Stimulated activated CD4-positive, alpha-beta T cell treated with anti-CD3 and anti-CD28 coated beads, Interleukin-4, amount 100 ng/mL, for 48 hours (primary cell): ENCODE data around the gene MAGI2.

Experiments
- DNase-seq, 2 donors: peaks; one replicate each; pipeline ENCODE4 v3.0.0-alpha.2; 2020; ENCODE audit warnings: low read depth in 2 of 2

The MAGI2 gene

GRCh38 chr7:79257959-79258358 lies 195.5 kb downstream of the MAGI2 start:
- DNase-seq, result no peak

DNA sequence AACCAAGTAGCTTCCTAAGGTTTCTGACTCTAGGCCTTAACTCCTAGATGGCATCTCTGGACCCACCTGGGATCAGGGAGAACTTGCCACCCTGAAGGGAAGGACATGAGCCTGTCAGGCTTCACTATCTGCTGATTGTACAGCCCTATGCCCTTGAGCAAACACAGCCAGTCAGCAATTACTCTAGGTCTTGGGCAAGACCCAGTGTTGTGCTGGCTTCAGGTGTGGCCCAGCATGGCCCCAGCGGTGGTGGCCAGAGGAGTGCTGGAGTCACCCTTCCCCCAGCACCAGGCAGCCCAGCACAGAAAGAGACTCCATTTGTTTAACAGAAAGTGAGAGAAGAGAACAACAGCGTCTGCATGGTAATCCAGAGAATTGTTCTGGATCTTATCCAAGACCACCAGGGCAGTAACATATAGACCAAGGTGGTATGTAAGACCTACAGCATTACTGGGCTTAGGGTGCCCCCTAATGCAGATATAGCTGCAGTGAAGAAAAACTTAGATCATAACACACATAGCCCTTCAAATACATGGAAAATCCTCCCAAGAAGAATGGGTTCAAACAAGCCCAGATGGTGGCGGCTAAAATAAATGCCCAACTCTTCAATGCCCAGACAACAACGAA lies 207.7 kb downstream of the MAGI2 start:
- no peak for DNase-seq

DNA sequence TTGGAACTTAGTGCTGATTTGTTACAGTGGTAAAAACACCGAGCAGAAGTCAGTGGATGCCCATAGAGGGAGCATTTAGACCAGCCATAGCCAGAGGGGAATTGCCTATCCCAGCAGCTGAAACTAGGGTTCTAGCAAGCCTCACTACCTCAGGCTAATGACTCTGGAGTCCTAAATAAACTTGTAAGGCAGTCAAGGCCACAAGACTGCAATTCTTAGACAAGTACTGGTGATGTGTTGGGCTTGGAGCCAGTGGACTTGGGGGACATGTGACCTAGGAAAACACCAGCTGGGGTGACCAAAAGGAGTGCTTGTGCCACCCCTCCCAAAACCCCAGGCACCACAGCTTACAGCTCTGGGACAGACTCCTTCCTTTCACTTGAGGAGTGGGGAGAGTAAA lies 209.0 kb downstream of the MAGI2 start:
- DNase-seq, result no peak

DNA sequence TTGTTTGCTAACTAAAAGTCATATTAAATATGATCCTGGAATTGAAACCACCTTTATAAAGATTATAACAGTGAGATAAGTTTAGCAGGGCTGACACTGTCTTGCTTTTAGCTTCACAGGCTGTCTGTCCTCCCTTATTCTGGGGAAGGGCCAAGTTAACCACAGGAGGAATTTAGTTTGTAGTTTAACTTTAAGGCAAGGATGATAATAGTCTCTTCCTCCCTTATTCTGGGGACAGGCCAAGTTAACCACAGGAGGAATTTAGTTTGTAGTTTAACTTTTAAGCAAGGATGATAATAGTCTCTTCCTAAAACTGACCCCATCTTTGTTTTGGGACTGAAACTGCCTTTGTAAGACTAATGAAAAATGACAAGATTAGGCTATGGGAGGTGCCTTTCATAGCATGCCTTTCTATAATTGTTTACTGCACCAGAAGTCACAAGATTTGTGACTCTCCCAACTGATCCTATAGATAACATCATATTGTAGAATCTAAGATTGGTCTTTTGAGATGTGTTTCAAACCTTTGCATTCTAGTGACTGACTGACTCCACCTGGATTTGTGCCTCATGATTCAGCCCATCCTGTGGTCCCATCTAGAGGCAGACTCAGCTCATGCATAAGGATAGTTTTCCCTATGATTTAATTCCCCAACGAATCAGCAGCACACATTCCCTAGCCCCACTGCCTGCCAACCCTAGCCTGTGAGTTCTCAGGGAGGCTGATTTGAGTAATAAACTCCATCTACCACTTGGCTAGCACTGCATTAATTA lies 212.0 kb downstream of the MAGI2 start:
- no peak for DNase-seq

DNA sequence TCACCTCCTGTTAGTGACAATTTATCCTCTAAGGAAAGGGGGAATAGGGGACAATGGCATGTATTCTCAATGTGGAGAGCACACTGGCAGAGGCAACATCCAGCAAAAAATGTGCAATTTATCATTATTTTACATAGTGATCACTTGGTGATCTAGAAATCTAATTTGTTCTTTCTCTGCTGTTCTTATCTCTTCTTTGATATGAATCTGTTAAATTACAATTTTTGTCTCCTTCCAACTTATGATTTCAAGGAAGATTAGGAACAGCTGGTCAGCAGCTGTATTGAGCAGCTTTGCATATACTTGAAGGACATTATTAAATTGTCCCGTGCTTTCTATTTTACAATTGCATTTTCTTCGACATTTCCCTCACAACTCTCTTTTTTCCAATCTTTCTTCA lies 213.1 kb downstream of the MAGI2 start:
- DNase-seq, result no peak

DNA sequence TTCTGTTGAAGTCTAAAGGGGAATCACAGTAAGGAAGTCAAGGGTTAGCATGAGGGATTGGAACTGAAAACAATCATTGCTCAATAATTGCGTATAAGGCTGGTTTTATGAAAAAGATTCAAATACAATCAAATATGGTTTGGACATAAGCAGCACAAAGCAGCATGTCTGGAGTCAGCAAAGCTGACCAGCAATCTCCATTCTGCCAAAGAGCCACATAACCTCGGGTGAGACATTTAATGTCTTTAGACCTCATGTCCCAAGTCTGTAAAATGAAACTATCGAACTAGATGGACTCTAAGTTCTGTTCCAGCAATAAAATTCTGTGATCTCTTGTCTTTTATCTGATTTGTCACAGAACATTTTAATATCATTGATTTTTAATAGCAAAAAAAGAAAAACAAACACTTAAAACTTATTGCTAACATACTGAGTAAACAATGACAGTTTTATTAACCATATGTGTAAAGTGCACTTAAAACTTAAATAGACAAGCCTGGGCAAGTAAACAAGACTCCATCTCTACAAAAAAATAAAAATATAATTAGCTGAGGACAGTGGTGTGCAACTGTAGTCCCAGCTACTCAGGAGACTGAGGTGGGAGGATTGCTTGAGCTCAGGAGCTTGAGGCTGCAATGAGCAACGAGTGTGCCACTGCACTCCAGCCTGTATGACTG lies 217.0 kb downstream of the MAGI2 start:
- no peak for DNase-seq

GRCh38 chr7:79227044-79227443 lies 226.4 kb downstream of the MAGI2 start:
- DNase-seq, result no peak

DNA sequence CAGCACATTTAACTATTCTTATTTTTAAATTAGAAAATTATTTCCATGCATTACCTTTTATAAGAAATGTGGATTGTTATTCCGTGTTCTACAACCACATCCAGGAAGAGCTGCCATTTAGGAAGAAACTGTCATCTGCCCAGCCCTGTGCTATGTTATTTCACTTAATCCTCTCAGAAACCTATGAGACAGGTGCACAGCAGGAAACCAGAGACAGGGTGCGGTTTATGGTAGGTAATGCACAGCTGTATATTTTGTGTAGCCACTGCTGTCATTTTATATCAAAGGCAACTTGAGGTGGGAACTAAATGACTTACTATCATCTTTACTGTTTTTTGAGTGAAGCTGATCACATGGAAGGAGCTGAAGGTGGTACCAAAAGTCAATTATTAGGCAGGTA lies 232.3 kb downstream of the MAGI2 start:
- DNase-seq, result no peak

GRCh38 chr7:79217976-79218626 lies 235.4 kb downstream of the MAGI2 start:
- DNase-seq, result no peak

GRCh38 chr7:79217468-79217867 lies 236.0 kb downstream of the MAGI2 start:
- DNase-seq, result no peak

GRCh38 chr7:79216236-79216635 lies 237.2 kb downstream of the MAGI2 start:
- no peak for DNase-seq

- DNase-seq, result no peak
Observed at GRCh38 chr7:79212334-79212733, 241.1 kb downstream of the MAGI2 start.

DNA sequence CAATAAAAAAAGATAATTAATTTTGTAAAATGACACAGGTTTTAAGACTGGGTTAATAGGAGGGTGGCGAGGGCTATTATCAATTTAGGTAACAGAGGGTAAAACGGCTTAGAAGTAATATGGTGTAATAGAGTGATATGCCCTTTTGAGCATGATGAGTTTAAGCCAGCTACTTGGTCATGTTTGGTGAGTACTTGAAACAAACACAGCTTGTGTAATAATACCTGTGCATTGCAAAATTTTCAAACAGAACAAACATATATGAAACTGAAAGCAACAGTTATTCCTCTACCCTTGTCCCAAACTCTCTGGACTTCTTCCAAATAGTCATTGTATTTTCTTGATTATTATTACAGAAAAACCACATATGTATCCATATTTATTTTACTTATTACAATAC lies 241.7 kb downstream of the MAGI2 start:
- no peak for DNase-seq

- DNase-seq, result no peak
Observed at GRCh38 chr7:79199961-79200360, 253.5 kb downstream of the MAGI2 start.

GRCh38 chr7:79199266-79199665 lies 254.2 kb downstream of the MAGI2 start:
- DNase-seq, result no peak

- DNase-seq, result no peak
Observed at GRCh38 chr7:79185605-79186004, 267.9 kb downstream of the MAGI2 start.

DNA sequence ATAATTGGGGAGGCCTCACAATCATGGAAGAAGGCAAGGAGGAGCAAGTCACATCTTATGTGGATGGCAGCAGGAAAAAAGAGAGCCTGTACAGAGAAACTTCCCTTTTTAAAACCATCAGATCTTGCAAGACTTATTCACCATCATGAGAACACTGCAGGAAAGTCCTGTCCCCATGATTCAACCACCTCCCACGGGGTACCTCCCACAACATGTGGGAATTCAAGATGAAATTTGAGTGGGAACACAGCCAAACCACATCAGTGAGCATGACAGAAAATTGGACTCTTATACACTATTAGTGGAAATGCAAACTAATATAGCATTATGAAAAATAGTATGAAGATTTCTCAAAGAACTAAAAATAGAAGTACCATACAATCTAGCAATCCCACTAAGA lies 271.2 kb downstream of the MAGI2 start:
- no peak for DNase-seq

GRCh38 chr7:79180533-79180932 lies 272.9 kb downstream of the MAGI2 start:
- no peak for DNase-seq

- no peak for DNase-seq
Observed at GRCh38 chr7:79176859-79177477, 276.5 kb downstream of the MAGI2 start.

- no peak for DNase-seq
Observed at GRCh38 chr7:79175374-79175773, 278.1 kb downstream of the MAGI2 start.

DNA sequence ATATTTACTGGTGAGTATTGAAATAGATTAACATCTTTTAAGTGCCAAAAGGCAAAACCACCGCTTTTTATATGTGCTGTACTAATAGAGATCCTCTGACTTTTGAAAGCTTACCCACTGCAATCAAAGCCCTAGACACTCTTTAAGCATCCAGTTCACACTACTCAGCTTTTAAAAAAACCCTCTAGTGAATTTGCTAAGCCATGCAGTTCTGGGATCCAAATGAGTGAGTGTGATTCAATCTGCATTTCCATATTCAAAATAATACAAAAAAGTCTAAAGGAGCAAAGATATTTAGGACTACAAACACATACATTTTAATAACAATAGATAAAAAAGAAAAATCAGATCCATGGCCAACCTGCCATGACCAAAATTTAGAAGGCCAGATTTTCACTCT lies 288.2 kb downstream of the MAGI2 start:
- no peak for DNase-seq

DNA sequence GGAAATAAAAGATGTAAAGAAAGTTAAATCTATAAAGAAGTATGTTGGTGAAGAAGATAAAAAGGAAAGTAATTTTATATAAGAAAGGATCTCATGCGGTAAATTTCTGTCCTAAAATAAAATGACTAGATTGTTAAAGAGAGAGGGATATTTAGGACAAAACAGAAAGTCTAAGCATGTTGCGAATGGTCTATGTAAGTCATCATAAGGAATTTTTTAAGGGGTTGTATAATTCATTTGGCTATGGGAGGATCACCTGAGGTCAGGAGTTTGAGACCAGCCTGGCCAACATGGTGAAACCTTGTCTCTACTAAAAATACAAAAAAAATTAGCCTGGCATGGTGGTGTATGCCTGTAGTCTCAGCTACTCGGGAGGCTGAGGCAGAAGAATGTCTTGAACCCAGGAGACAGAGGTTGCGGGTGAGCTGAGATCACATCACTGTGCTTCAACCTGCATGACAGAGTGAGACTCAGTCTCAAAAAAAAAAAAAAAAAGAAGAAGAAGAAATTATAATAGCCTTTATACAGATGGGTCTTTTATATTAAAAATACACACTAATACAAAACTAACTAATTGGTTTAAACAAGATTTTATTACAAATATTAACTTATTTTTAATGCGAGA lies 294.3 kb downstream of the MAGI2 start:
- DNase-seq, result no peak
